SK-N-SH treated with all-trans-retinoic acid at 6 μM for 48 hours (cell line): Measurements from ENCODE around the gene CPNE2.

Source experiments
- PPARA ChIP-seq: fragments of 250-450 bp; sonication (Bioruptor Pico); IDR thresholded peaks from 2 replicates; pipeline ENCODE4 v1.5.0; 2020; ENCODE audit warnings: mild to moderate bottlenecking, borderline replicate concordance
- TCF4 ChIP-seq: fragments of 250-450 bp; sonication (Bioruptor Pico); IDR thresholded peaks from 2 replicates; pipeline ENCODE4 v1.8.0; 2021; ENCODE audit warnings: mild to moderate bottlenecking, moderate library complexity, borderline replicate concordance
- ZC3H10 ChIP-seq: fragments of 250-450 bp; sonication (Bioruptor Pico); IDR thresholded peaks from 2 replicates; pipeline ENCODE4 v1.5.1; 2021; ENCODE audit warnings: mild to moderate bottlenecking, moderate library complexity
- ZFP3 ChIP-seq: fragments of 250-450 bp; sonication (Bioruptor Pico); IDR thresholded peaks from 2 replicates; pipeline ENCODE4 v1.5.0; 2020; ENCODE audit warnings: mild to moderate bottlenecking, moderate library complexity
- TF ChIP-seq, protein P1 (sequence below): fragments of 250-450 bp; sonication (Bioruptor Pico); IDR thresholded peaks from 2 replicates; pipeline ENCODE4 v1.5.1; 2020; ENCODE audit warnings: low read depth, mild to moderate bottlenecking, moderate library complexity
- TF ChIP-seq, protein P2 (sequence below): fragments of 250-450 bp; sonication (Bioruptor Pico); IDR thresholded peaks from 2 replicates; pipeline ENCODE4 v1.8.0; 2020; ENCODE audit warnings: mild to moderate bottlenecking, moderate library complexity, borderline replicate concordance

DNA sequence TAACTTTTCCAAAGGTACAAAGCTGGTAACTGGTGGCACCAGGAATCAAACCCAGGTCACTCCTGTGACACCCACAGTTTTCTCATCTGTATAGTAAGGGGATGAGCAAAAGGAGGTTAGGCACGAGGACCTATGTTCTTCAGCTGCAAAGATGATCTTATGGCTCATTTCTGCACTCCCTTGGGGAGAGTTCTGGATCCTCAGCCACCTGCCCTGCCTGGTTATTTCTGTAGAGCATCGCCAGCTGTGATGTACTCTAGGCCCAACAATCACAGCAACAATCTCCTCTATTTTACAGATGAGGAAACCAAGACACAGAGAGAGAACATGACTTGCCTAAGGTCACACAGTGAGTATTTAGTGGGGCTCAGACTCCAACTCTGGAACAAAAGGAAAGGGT lies 5.4 kb upstream of the CPNE2 start:
- TF ChIP-seq ZFP3 (CRISPR knock-in tag) (no peak), TCF4 (no peak), ZC3H10 (CRISPR knock-in tag) (no peak), PPARA (CRISPR knock-in tag) (no peak)
- TF ChIP-seq, protein P1, sequence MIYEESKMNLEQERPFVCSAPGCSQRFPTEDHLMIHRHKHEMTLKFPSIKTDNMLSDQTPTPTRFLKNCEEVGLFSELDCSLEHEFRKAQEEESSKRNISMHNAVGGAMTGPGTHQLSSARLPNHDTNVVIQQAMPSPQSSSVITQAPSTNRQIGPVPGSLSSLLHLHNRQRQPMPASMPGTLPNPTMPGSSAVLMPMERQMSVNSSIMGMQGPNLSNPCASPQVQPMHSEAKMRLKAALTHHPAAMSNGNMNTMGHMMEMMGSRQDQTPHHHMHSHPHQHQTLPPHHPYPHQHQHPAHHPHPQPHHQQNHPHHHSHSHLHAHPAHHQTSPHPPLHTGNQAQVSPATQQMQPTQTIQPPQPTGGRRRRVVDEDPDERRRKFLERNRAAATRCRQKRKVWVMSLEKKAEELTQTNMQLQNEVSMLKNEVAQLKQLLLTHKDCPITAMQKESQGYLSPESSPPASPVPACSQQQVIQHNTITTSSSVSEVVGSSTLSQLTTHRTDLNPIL (CRISPR knock-in tag): no peak
- TF ChIP-seq, protein P2, sequence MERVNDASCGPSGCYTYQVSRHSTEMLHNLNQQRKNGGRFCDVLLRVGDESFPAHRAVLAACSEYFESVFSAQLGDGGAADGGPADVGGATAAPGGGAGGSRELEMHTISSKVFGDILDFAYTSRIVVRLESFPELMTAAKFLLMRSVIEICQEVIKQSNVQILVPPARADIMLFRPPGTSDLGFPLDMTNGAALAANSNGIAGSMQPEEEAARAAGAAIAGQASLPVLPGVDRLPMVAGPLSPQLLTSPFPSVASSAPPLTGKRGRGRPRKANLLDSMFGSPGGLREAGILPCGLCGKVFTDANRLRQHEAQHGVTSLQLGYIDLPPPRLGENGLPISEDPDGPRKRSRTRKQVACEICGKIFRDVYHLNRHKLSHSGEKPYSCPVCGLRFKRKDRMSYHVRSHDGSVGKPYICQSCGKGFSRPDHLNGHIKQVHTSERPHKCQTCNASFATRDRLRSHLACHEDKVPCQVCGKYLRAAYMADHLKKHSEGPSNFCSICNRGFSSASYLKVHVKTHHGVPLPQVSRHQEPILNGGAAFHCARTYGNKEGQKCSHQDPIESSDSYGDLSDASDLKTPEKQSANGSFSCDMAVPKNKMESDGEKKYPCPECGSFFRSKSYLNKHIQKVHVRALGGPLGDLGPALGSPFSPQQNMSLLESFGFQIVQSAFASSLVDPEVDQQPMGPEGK (CRISPR knock-in tag): no peak
